HCT116 (cell line): ENCODE measurements around the gene FAM131A. TPM values are rescaled to one million over a fixed set of nuclear protein-coding genes. Genes with fewer than 3 reads are reported as not detected.

ENCODE experiments used
- ATAC-seq: fragments of 200-7000 bp; cut with Tn5 transposase; 2 replicates; pipeline ENCODE4 v1.9.1; 2020; ENCODE audit warnings: mild to moderate bottlenecking, moderate library complexity
- BruUV-seq: library from RNA; stranded (reverse); fragments of 400-500 nt; replicated peaks from 2 replicates; lab custom pipeline; 2021; lab: Mats Ljungman, UMichigan
- CTCF ChIA-PET: fragments of 300-600 bp; sonication (Branson Sonifier 250); formaldehyde crosslinking; loops from one replicate; lab custom pipeline; 2021; ENCODE audit warnings: antibody characterized with exemption; lab: Charles Lee
- POLR2A ChIA-PET: fragments of 300-600, 350-600 bp; sonication (Branson Sonifier 250); formaldehyde crosslinking; loops from one replicate; lab custom pipeline; 2021; ENCODE audit warnings: antibody characterized with exemption; lab: Charles Lee
- RAD21 ChIA-PET, 2 experiments: fragments of 300-600 bp; sonication (Branson Sonifier 250); formaldehyde crosslinking; loops; one replicate each; lab custom pipeline; 2023; ENCODE audit warnings: low total read pairs in 2 of 2; ENCODE audit not compliant: uncharacterized antibody in 2 of 2, unreplicated experiment in 2 of 2, low non-redundant PET in 1 of 2; lab: Charles Lee
- DNase-seq: peaks from one replicate; pipeline ENCODE4 v3.0.0-alpha.2; 2010; ENCODE audit warnings: low read depth, low spot score
- H2AFZ ChIP-seq: fragments of 200-600 bp; shearing (Covaris generic), sonication (generic); 2 replicates; pipeline ENCODE4 v1.6.1; 2017; ENCODE audit warnings: low read depth, mixed run types, mixed read lengths, antibody characterized with exemption, low read length; ENCODE audit not compliant: poor library complexity, severe bottlenecking
- H3K27ac ChIP-seq: 2 replicates; pipeline ENCODE4 v1.5.1; 2012; ENCODE audit warnings: low read depth, low read length
- H3K27me3 ChIP-seq: fragments of 200-600 bp; sonication (generic); 2 replicates; pipeline ENCODE4 v1.6.1; 2016; ENCODE audit warnings: mixed run types, low read length, mixed read lengths; ENCODE audit not compliant: insufficient read depth
- H3K36me3 ChIP-seq, 2 experiments: fragments of 200-500 bp in 1 of 2; fragments of 200-600 bp in 1 of 2; sonication (Bioruptor generic) in 1 of 2; sonication (generic) in 1 of 2; 2 replicates each; pipeline versions ENCODE4 v1.5.1 to v1.6.1; 2014 to 2016; ENCODE audit warnings: low read length in 2 of 2, inconsistent platforms in 1 of 2, mixed read lengths in 1 of 2, mixed run types in 1 of 2; ENCODE audit not compliant: insufficient read depth in 2 of 2, control insufficient read depth in 1 of 2
- H3K4me1 ChIP-seq, 2 experiments: fragments of 200-600 bp in 1 of 2; sonication (generic) in 1 of 2; 2 replicates each; pipeline versions ENCODE4 v1.5.1 to v1.6.1; 2012 to 2017; ENCODE audit warnings: low read length in 2 of 2, inconsistent platforms in 1 of 2, mild to moderate bottlenecking in 1 of 2, mixed read lengths in 1 of 2, mixed run types in 1 of 2, moderate library complexity in 1 of 2; ENCODE audit not compliant: insufficient read depth in 2 of 2, control insufficient read depth in 1 of 2
- H3K4me2 ChIP-seq: fragments of 200-600 bp; sonication (generic); 2 replicates; pipeline ENCODE4 v1.6.1; 2017; ENCODE audit warnings: mixed run types, low read length, mixed read lengths
- H3K4me3 ChIP-seq, 2 experiments: fragments of 200-600 bp in 1 of 2; sonication (generic) in 1 of 2; replicated peaks in 1 of 2; 2 replicates each; pipeline ENCODE4 v1.5.1; 2011 to 2016; ENCODE audit warnings: low read length in 2 of 2, control low read depth in 1 of 2, low read depth in 1 of 2, mild to moderate bottlenecking in 1 of 2, mixed read lengths in 1 of 2, mixed run types in 1 of 2
- H3K79me2 ChIP-seq: fragments of 200-600 bp; sonication (generic); 2 replicates; pipeline ENCODE4 v1.6.1; 2017; ENCODE audit warnings: mild to moderate bottlenecking, mixed run types, low read length, moderate library complexity, mixed read lengths; ENCODE audit not compliant: insufficient read depth
- H3K9ac ChIP-seq: fragments of 200-600 bp; sonication (generic); 2 replicates; pipeline ENCODE4 v1.6.1; 2016; ENCODE audit warnings: low read length, mixed read lengths
- H3K9me2 ChIP-seq: fragments of 200-600 bp; sonication (generic), shearing (Covaris generic); 2 replicates; pipeline ENCODE4 v1.6.1; 2017; ENCODE audit warnings: mixed run types, mild to moderate bottlenecking, moderate library complexity; ENCODE audit not compliant: insufficient read depth
- H3K9me3 ChIP-seq, 2 experiments: fragments of 200-500 bp in 1 of 2; fragments of 200-600 bp in 1 of 2; sonication (Bioruptor generic) in 1 of 2; sonication (generic) in 1 of 2; 2 replicates each; pipeline ENCODE4 v1.6.1; 2014 to 2017; ENCODE audit warnings: low read length in 2 of 2, mixed read lengths in 2 of 2, inconsistent platforms in 1 of 2, low read depth in 1 of 2, mild to moderate bottlenecking in 1 of 2, mixed run types in 1 of 2, moderate library complexity in 1 of 2; ENCODE audit not compliant: control insufficient read depth in 1 of 2, insufficient read depth in 1 of 2
- H4K20me1 ChIP-seq: fragments of 200-600 bp; sonication (generic), shearing (Covaris generic); 2 replicates; pipeline ENCODE4 v1.6.1; 2017; ENCODE audit warnings: mixed run types, mild to moderate bottlenecking, moderate library complexity; ENCODE audit not compliant: insufficient read depth
- CBX3 ChIP-seq: IDR thresholded peaks from 2 replicates; pipeline ENCODE4 v1.6.1; 2012; ENCODE audit warnings: low read depth
- ELF1 ChIP-seq: IDR thresholded peaks from 2 replicates; pipeline ENCODE4 v1.6.1; 2012; ENCODE audit warnings: low read depth, borderline replicate concordance
- EZH2 ChIP-seq: fragments of 200-600 bp; sonication (generic); IDR thresholded peaks from 2 replicates; pipeline ENCODE4 v1.6.1; 2017; ENCODE audit warnings: antibody characterized with exemption, mixed run types
- EZH2phosphoT487 ChIP-seq: fragments of 200-600 bp; IDR thresholded peaks from 2 replicates; pipeline ENCODE4 v1.6.1; 2018; ENCODE audit warnings: antibody characterized with exemption, borderline replicate concordance
- FOSL1 ChIP-seq: IDR thresholded peaks from 2 replicates; pipeline ENCODE4 v1.6.1; 2012; ENCODE audit warnings: low read depth
- JUND ChIP-seq: IDR thresholded peaks from 2 replicates; pipeline ENCODE4 v1.6.1; 2012
- POLR2A ChIP-seq: IDR thresholded peaks from 2 replicates; pipeline ENCODE4 v1.7.0; 2011; ENCODE audit warnings: borderline replicate concordance; ENCODE audit not compliant: insufficient read depth, insufficient read length; ENCODE audit errors: extremely low read depth
- RAD21 ChIP-seq: IDR thresholded peaks from 2 replicates; pipeline ENCODE4 v1.6.1; 2012; ENCODE audit warnings: low read depth, mild to moderate bottlenecking
- SIN3A ChIP-seq: IDR thresholded peaks from 2 replicates; pipeline ENCODE4 v1.6.1; 2012; ENCODE audit warnings: low read depth
- SRF ChIP-seq: IDR thresholded peaks from 2 replicates; pipeline ENCODE4 v1.6.1; 2012; ENCODE audit warnings: low read depth
- TCF7L2 ChIP-seq: IDR thresholded peaks from 2 replicates; pipeline ENCODE4 v1.7.0; 2011; ENCODE audit warnings: borderline replicate concordance, inconsistent platforms; ENCODE audit not compliant: insufficient read depth, insufficient read length; ENCODE audit errors: extremely low read depth
- ZFX ChIP-seq: fragments of 450-650 bp; IDR thresholded peaks from 2 replicates; pipeline ENCODE4 v1.6.1; 2017
- intact Hi-C: fragments of 100-400 bp; cut with micrococcal nuclease; formaldehyde crosslinking; loops from 2 replicates; pipeline ENCODE4 v1.10.0; 2022
- total RNA-seq: library from RNA; stranded (reverse); gene quantifications from one replicate; pipeline ENCODE4 v1.2.1, GENCODE V29; 2021; ENCODE audit not compliant: unreplicated experiment
- TF ChIP-seq, protein P1 (sequence below), 3 experiments: fragments of 200-600 bp in 1 of 3; sonication (generic) in 1 of 3; IDR thresholded peaks in 2 of 3; conservative IDR thresholded peaks in 1 of 3; 2 replicates each; pipeline ENCODE4 v1.5.1; 2012 to 2017; ENCODE audit warnings: low read depth in 2 of 3, low read length in 2 of 3, antibody characterized with exemption in 1 of 3, borderline replicate concordance in 1 of 3, control low read depth in 1 of 3, mild to moderate bottlenecking in 1 of 3, mixed read lengths in 1 of 3, mixed run types in 1 of 3, moderate library complexity in 1 of 3; ENCODE audit not compliant: insufficient read depth in 1 of 3
- TF ChIP-seq, protein P2 (sequence below): IDR thresholded peaks from 2 replicates; pipeline ENCODE4 v1.6.1; 2012; ENCODE audit warnings: low read depth

The FAM131A gene
- total RNA-seq, 1 experiment from 2014 or later = 17.8 TPM

DNA sequence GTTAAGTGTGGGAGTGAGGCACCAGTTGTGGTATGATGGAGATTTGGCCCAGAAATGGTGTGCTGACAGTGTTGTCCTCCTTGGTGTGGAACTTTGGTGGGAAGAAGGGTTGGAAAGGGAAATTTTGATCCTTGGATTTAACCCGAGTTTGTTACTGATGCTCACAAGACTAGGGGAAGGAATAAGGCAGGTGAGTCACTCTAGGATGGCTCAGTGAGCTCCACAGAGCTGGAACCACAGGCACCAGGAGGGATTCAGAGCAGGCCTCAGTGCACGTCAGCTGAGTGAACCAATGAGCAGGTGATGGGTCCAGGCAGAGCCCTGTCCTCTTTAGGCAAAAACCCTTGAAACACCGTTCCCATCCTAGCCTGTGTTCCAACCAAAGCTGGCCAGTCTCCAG is 53.9 kb downstream of the FAM131A start:
- ChIA-PET POLR2A (no interaction called here), RAD21 (no interaction called here), CTCF (interaction anchor here (1.0 kb wide), 1 partner anchor 19 kb away, joined by 3 read pairs; no protein-coding TSS in a partner anchor)
- Histone ChIP-seq H3K9ac (no peak overlapping the region), H3K4me3 (no peak overlapping the region), H3K4me1 (no peaks in the 10 kb centered on the region), H3K9me2 (no peaks in the 10 kb centered on the region), H3K9me3 (no peaks in the 10 kb centered on the region), H3K79me2 (no peaks in the 10 kb centered on the region), H3K27ac (no peak overlapping the region), H2AFZ (no peak overlapping the region), H4K20me1 (no peaks in the 10 kb centered on the region), H3K36me3 (no peaks in the 10 kb centered on the region), H3K27me3 (no peaks in the 10 kb centered on the region), H3K4me2 (no peak overlapping the region)
- intact Hi-C loops = no loop called here
- ATAC-seq (no peak), DNase-seq (no peak)
- TF ChIP-seq, protein P1, sequence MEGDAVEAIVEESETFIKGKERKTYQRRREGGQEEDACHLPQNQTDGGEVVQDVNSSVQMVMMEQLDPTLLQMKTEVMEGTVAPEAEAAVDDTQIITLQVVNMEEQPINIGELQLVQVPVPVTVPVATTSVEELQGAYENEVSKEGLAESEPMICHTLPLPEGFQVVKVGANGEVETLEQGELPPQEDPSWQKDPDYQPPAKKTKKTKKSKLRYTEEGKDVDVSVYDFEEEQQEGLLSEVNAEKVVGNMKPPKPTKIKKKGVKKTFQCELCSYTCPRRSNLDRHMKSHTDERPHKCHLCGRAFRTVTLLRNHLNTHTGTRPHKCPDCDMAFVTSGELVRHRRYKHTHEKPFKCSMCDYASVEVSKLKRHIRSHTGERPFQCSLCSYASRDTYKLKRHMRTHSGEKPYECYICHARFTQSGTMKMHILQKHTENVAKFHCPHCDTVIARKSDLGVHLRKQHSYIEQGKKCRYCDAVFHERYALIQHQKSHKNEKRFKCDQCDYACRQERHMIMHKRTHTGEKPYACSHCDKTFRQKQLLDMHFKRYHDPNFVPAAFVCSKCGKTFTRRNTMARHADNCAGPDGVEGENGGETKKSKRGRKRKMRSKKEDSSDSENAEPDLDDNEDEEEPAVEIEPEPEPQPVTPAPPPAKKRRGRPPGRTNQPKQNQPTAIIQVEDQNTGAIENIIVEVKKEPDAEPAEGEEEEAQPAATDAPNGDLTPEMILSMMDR (IDR thresholded peaks at IDR 0.05 in 2 of 3, conservative IDR thresholded peaks at IDR 0.05 in 1 of 3; ENCODE audit: borderline replicate concordance in 1 of 3, insufficient read depth in 1 of 3, low read depth in 2 of 3, low read length in 2 of 3) = no peak
- TF ChIP-seq SRF = no peak
- TF ChIP-seq RAD21 = no peak
- no peak for TF ChIP-seq CBX3
- TF ChIP-seq FOSL1 = no peak
- no peak for TF ChIP-seq TCF7L2
- TF ChIP-seq ELF1 = no peak
- TF ChIP-seq SIN3A = no peak
- TF ChIP-seq ZFX = no peak
- TF ChIP-seq EZH2phosphoT487 = no peak
- no TSS peak for BruUV-seq

DNA sequence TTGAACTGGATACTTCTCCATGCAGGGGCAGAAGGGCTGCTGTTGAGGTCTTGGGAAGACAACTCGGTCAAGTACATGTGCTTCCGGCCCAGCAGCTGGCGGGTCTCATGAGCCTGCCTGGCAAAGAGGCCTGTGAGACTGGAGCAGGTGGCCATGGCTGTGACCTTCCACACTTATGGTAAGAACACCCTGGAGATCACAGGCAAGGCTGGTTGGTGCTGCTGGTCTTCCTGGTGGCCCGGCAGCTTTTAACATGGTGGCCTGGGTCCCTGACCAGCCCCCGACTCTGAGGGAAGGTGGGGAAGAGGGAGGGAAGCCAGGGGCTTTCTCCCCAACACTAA is 57.9 kb downstream of the FAM131A start:
- H4K20me1 ChIP-seq = no peaks in the 10 kb centered on the region
- H3K9me2 ChIP-seq = no peaks in the 10 kb centered on the region
- H3K79me2 ChIP-seq = no peaks in the 10 kb centered on the region
- no peaks in the 10 kb centered on the region for H3K4me1 ChIP-seq
- H3K27ac ChIP-seq = no peak overlapping the region
- DNase-seq = no peak
- ChIA-PET POLR2A (no interaction called here), RAD21 (no interaction called here), CTCF (interaction anchor here (1.0 kb wide), 1 partner anchor 146 kb away, joined by 3 read pairs; no protein-coding TSS in a partner anchor)
- H3K4me2 ChIP-seq = no peak overlapping the region
- intact Hi-C loops = no loop called here
- no peak overlapping the region for H3K9ac ChIP-seq
- ATAC-seq = no peak
- H3K36me3 ChIP-seq = no peaks in the 10 kb centered on the region
- no peak overlapping the region for H2AFZ ChIP-seq
- no TSS peak for BruUV-seq
- no peak for TF ChIP-seq EZH2
- no peak for TF ChIP-seq JUND
- no peak for TF ChIP-seq CBX3
- TF ChIP-seq, protein P2, sequence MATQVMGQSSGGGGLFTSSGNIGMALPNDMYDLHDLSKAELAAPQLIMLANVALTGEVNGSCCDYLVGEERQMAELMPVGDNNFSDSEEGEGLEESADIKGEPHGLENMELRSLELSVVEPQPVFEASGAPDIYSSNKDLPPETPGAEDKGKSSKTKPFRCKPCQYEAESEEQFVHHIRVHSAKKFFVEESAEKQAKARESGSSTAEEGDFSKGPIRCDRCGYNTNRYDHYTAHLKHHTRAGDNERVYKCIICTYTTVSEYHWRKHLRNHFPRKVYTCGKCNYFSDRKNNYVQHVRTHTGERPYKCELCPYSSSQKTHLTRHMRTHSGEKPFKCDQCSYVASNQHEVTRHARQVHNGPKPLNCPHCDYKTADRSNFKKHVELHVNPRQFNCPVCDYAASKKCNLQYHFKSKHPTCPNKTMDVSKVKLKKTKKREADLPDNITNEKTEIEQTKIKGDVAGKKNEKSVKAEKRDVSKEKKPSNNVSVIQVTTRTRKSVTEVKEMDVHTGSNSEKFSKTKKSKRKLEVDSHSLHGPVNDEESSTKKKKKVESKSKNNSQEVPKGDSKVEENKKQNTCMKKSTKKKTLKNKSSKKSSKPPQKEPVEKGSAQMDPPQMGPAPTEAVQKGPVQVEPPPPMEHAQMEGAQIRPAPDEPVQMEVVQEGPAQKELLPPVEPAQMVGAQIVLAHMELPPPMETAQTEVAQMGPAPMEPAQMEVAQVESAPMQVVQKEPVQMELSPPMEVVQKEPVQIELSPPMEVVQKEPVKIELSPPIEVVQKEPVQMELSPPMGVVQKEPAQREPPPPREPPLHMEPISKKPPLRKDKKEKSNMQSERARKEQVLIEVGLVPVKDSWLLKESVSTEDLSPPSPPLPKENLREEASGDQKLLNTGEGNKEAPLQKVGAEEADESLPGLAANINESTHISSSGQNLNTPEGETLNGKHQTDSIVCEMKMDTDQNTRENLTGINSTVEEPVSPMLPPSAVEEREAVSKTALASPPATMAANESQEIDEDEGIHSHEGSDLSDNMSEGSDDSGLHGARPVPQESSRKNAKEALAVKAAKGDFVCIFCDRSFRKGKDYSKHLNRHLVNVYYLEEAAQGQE = no peak
- TF ChIP-seq, protein P1 (IDR thresholded peaks at IDR 0.05 in 2 of 3, conservative IDR thresholded peaks at IDR 0.05 in 1 of 3; ENCODE audit: borderline replicate concordance in 1 of 3, insufficient read depth in 1 of 3, low read depth in 2 of 3, low read length in 2 of 3) = no peak
- TF ChIP-seq POLR2A = no peak
- no peak for TF ChIP-seq ELF1
- no peak overlapping the region for H3K4me3 ChIP-seq
- no peaks in the 10 kb centered on the region for H3K27me3 ChIP-seq
- H3K9me3 ChIP-seq = no peaks in the 10 kb centered on the region
